Medulla oblongata (tissue), 1 donor: ENCODE data around the gene CBARP.

Experiments
- DNase-seq: peaks from one replicate; pipeline ENCODE4 v3.0.0-alpha.2; 2015; ENCODE audit errors: extremely low spot score

CBARP gene

GRCh38 chr19:1237754-1238368 lies at the start of gene CBARP:
CBARP (minus strand) TSS chr19:1238005; CDS start chr19:1236100, 1,905 bp downstream.
- DNase-seq = no peak

- DNase-seq = no peak
Observed at GRCh38 chr19:1286487-1287353, 48.9 kb upstream of the CBARP start.

- DNase-seq = no peak
Observed at GRCh38 chr19:1285737-1286360, 48.0 kb upstream of the CBARP start, which contains the start of gene EFNA2. EFNA2 (plus strand) TSS chr19:1285873; CDS start chr19:1286169, 296 bp downstream.

GRCh38 chr19:1284979-1285736 lies 47.4 kb upstream of the CBARP start:
- DNase-seq = no peak

- DNase-seq = no peak
Observed at GRCh38 chr19:1284293-1284978, 46.6 kb upstream of the CBARP start.

- DNase-seq = no peak
Observed at GRCh38 chr19:1283917-1284292, 46.1 kb upstream of the CBARP start.

GRCh38 chr19:1283207-1283916 lies 45.6 kb upstream of the CBARP start:
- DNase-seq = no peak

GRCh38 chr19:1282588-1283206 lies 44.9 kb upstream of the CBARP start:
- DNase-seq = no peak

GRCh38 chr19:1281569-1282287 lies 43.9 kb upstream of the CBARP start:
- DNase-seq = no peak

GRCh38 chr19:1280636-1281568 lies 43.1 kb upstream of the CBARP start:
- DNase-seq = no peak

- peak; percentile 89 for DNase-seq
Observed at GRCh38 chr19:1279782-1280341, 42.1 kb upstream of the CBARP start.

- DNase-seq = no peak
Observed at GRCh38 chr19:1278713-1279660, 41.2 kb upstream of the CBARP start.

GRCh38 chr19:1278074-1278473 lies 40.3 kb upstream of the CBARP start:
- no peak for DNase-seq

- no peak for DNase-seq
Observed at GRCh38 chr19:1277061-1277460, 39.3 kb upstream of the CBARP start.

GRCh38 chr19:1276628-1277022 lies 38.8 kb upstream of the CBARP start:
- no peak for DNase-seq

- no peak for DNase-seq
Observed at GRCh38 chr19:1275976-1276627, 38.3 kb upstream of the CBARP start.
